Neural cell (in vitro differentiated cells): ENCODE measurements around the gene DNAH6. TPM values are rescaled to one million over a fixed set of nuclear protein-coding genes. Genes with fewer than 3 reads are reported as not detected.

Experiments
- H2AFZ ChIP-seq: fragments of 200-600, 300-800 bp; sonication (generic), shearing (Covaris generic); 2 replicates; pipeline ENCODE4 v1.6.0; 2014; ENCODE audit warnings: low read depth, mild to moderate bottlenecking, antibody characterized with exemption, low read length, moderate library complexity
- H3F3A ChIP-seq: fragments of 200-600 bp; shearing (Covaris generic); 2 replicates; pipeline ENCODE4 v1.6.1; 2016; ENCODE audit warnings: mild to moderate bottlenecking, moderate library complexity, mixed read lengths, antibody characterized with exemption, low read length; ENCODE audit not compliant: insufficient read depth, poor library complexity, severe bottlenecking
- H3K27ac ChIP-seq: fragments of 200-600, 300-800 bp; sonication (generic), shearing (Covaris generic); 2 replicates; pipeline ENCODE4 v1.5.1; 2014; ENCODE audit warnings: mild to moderate bottlenecking, low read length, moderate library complexity
- H3K27me3 ChIP-seq: fragments of 300-800, 200-600 bp; sonication (generic), shearing (Covaris generic); 2 replicates; pipeline ENCODE4 v1.6.0; 2014; ENCODE audit warnings: mild to moderate bottlenecking, low read depth, low read length, moderate library complexity; ENCODE audit not compliant: insufficient read depth
- H3K36me3 ChIP-seq: fragments of 300-800, 200-600 bp; sonication (generic), shearing (Covaris generic); 2 replicates; pipeline ENCODE4 v1.5.1; 2014; ENCODE audit warnings: mild to moderate bottlenecking, antibody characterized with exemption, low read length, moderate library complexity; ENCODE audit not compliant: insufficient read depth
- H3K4me2 ChIP-seq: fragments of 300-800, 200-600 bp; sonication (generic), shearing (Covaris generic); 2 replicates; pipeline ENCODE4 v1.6.0; 2014; ENCODE audit warnings: mild to moderate bottlenecking, low read length
- H3K4me3 ChIP-seq: fragments of 300-800, 200-600 bp; sonication (generic), shearing (Covaris generic); 2 replicates; pipeline ENCODE4 v1.5.1; 2014; ENCODE audit warnings: mild to moderate bottlenecking, low read length, moderate library complexity
- H3K79me2 ChIP-seq: fragments of 200-600 bp; shearing (Covaris generic); replicated peaks from 2 replicates; pipeline ENCODE4 v1.6.0; 2014; ENCODE audit warnings: mild to moderate bottlenecking, low read length, moderate library complexity; ENCODE audit not compliant: insufficient read depth
- H3K9ac ChIP-seq: fragments of 300-800, 200-600 bp; sonication (generic), shearing (Covaris generic); 2 replicates; pipeline ENCODE4 v1.6.1; 2016; ENCODE audit warnings: mild to moderate bottlenecking, low read length, mixed read lengths
- H3K9me2 ChIP-seq: fragments of 200-600 bp; shearing (Covaris generic); 2 replicates; pipeline ENCODE4 v1.6.1; 2016; ENCODE audit warnings: mild to moderate bottlenecking, low read length, mixed read lengths; ENCODE audit not compliant: insufficient read depth
- H3K9me3 ChIP-seq: fragments of 200-600, 300-800 bp; sonication (generic), shearing (Covaris generic); 2 replicates; pipeline ENCODE4 v1.6.1; 2016; ENCODE audit warnings: mild to moderate bottlenecking, mixed run types, low read length, moderate library complexity, mixed read lengths
- H4K20me1 ChIP-seq: fragments of 200-600 bp; shearing (Covaris generic); 2 replicates; pipeline ENCODE4 v1.6.1; 2016; ENCODE audit warnings: mild to moderate bottlenecking, mixed run types; ENCODE audit not compliant: insufficient read depth
- CTCF ChIP-seq: fragments of 450-650 bp; IDR thresholded peaks from 2 replicates; pipeline ENCODE4 v1.5.1; 2014; ENCODE audit warnings: antibody characterized with exemption, mild to moderate bottlenecking, moderate library complexity; ENCODE audit not compliant: poor library complexity, severe bottlenecking
- EP300 ChIP-seq: fragments of 450-650 bp; conservative IDR thresholded peaks from 2 replicates; pipeline ENCODE4 v1.6.1; 2014; ENCODE audit warnings: antibody characterized with exemption, mild to moderate bottlenecking, moderate library complexity; ENCODE audit not compliant: poor library complexity, severe bottlenecking
- EZH2 ChIP-seq: fragments of 200-600, 300-800 bp; shearing (Covaris generic), sonication (generic); IDR thresholded peaks from 2 replicates; pipeline ENCODE4 v1.6.1; 2014; ENCODE audit warnings: antibody characterized with exemption, low read length, borderline replicate concordance, mild to moderate bottlenecking; ENCODE audit not compliant: insufficient read depth, poor library complexity, severe bottlenecking
- MXI1 ChIP-seq: fragments of 450-650 bp; conservative IDR thresholded peaks from 2 replicates; pipeline ENCODE4 v1.6.1; 2014; ENCODE audit warnings: antibody characterized with exemption, mild to moderate bottlenecking; ENCODE audit not compliant: poor library complexity, severe bottlenecking
- POLR2AphosphoS5 ChIP-seq: IDR thresholded peaks from 2 replicates; pipeline ENCODE4 v1.6.1; 2012
- RAD21 ChIP-seq: fragments of 450-650 bp; conservative IDR thresholded peaks from 2 replicates; pipeline ENCODE4 v1.6.1; 2014; ENCODE audit warnings: antibody characterized with exemption, mild to moderate bottlenecking, moderate library complexity
- REST ChIP-seq: IDR thresholded peaks from 2 replicates; pipeline ENCODE4 v1.6.1; 2012; ENCODE audit warnings: borderline replicate concordance
- SMC3 ChIP-seq: fragments of 450-650 bp; conservative IDR thresholded peaks from 2 replicates; pipeline ENCODE4 v1.6.1; 2014; ENCODE audit warnings: antibody characterized with exemption, mild to moderate bottlenecking, moderate library complexity; ENCODE audit not compliant: poor library complexity
- TAF1 ChIP-seq: IDR thresholded peaks from 2 replicates; pipeline ENCODE4 v1.6.1; 2012; ENCODE audit warnings: low read depth
- polyA plus RNA-seq: library from polyadenylated mRNA; depleted of rRNA; stranded (reverse); fragments of >200 nt; gene quantifications from 2 replicates; pipeline ENCODE4 v1.2.3, GENCODE V29; 2014

Gene DNAH6
- polyA plus RNA-seq, 1 donor from 2014 or later, result 2.1 TPM

- H3K9ac ChIP-seq, result no peak overlapping the region
- no peak overlapping the region for H3K4me2 ChIP-seq
- no peaks in the 10 kb centered on the region for H3K27me3 ChIP-seq
- no peak overlapping the region for H3K27ac ChIP-seq
- H3K4me3 ChIP-seq, result no peak overlapping the region
- H3K79me2 ChIP-seq, result no peaks in the 10 kb centered on the region
- H2AFZ ChIP-seq, result no peak overlapping the region
- no peaks in the 10 kb centered on the region for H4K20me1 ChIP-seq
- TF ChIP-seq EP300, result no peak
- no peak for TF ChIP-seq REST
- TF ChIP-seq EZH2, result no peak
- no peak for TF ChIP-seq RAD21
- TF ChIP-seq TAF1, result no peak
- no peak for TF ChIP-seq SMC3
- no peak for TF ChIP-seq CTCF
- TF ChIP-seq POLR2AphosphoS5, result no peak
- no peak for TF ChIP-seq MXI1
- no peaks in the 10 kb centered on the region for H3K9me3 ChIP-seq
- no peaks in the 10 kb centered on the region for H3K9me2 ChIP-seq
- H3F3A ChIP-seq, result no peaks in the 10 kb centered on the region
- no peaks in the 10 kb centered on the region for H3K36me3 ChIP-seq
Measured at GRCh38 chr2:84817239-84817655, 300.9 kb downstream of the DNAH6 start.

- Histone ChIP-seq H3K9ac (no peak overlapping the region), H3K4me2 (no peak overlapping the region), H3K27me3 (no peaks in the 10 kb centered on the region), H4K20me1 (no peaks in the 10 kb centered on the region), H3F3A (no peaks in the 10 kb centered on the region), H2AFZ (no peak overlapping the region), H3K4me3 (no peak overlapping the region), H3K36me3 (no peaks in the 10 kb centered on the region), H3K27ac (no peak overlapping the region), H3K79me2 (no peaks in the 10 kb centered on the region), H3K9me3 (no peaks in the 10 kb centered on the region), H3K9me2 (no peaks in the 10 kb centered on the region)
- TF ChIP-seq REST (no peak), POLR2AphosphoS5 (no peak), SMC3 (no peak), MXI1 (no peak), TAF1 (no peak), EZH2 (no peak), CTCF (no peak), RAD21 (no peak), EP300 (no peak)
Measured at GRCh38 chr2:84821806-84822205, 305.5 kb downstream of the DNAH6 start.
